H9 (cell line): ENCODE data around the gene SLC35F3. TPM values are rescaled to one million over a fixed set of nuclear protein-coding genes. Genes with fewer than 3 reads are reported as not detected.

Source experiments
- DNase-seq: peaks from one replicate; pipeline ENCODE4 v3.0.0-alpha.2; 2017
- H2AFZ ChIP-seq: one replicate; pipeline ENCODE4 v1.6.1; 2013; ENCODE audit warnings: mild to moderate bottlenecking, low read length, control low read depth, moderate library complexity
- H2AK5ac ChIP-seq: 2 replicates; pipeline ENCODE4 v1.6.1; 2013; ENCODE audit warnings: low read length, control low read depth, mixed read lengths; ENCODE audit not compliant: insufficient read length
- H2BK120ac ChIP-seq: one replicate; pipeline ENCODE4 v1.6.1; 2013; ENCODE audit warnings: low read depth, mild to moderate bottlenecking, low read length, control low read depth, inconsistent platforms; ENCODE audit not compliant: poor library complexity, severe bottlenecking
- H2BK12ac ChIP-seq: 2 replicates; pipeline ENCODE4 v1.6.1; 2013; ENCODE audit warnings: low read length, control low read depth, mixed read lengths, low read depth; ENCODE audit not compliant: insufficient read length
- H2BK15ac ChIP-seq: 2 replicates; pipeline ENCODE4 v1.6.1; 2013; ENCODE audit warnings: low read depth, low read length, control low read depth
- H2BK20ac ChIP-seq: one replicate; pipeline ENCODE4 v1.6.1; 2013; ENCODE audit warnings: low read depth, mild to moderate bottlenecking, low read length, control low read depth, inconsistent platforms; ENCODE audit not compliant: poor library complexity, severe bottlenecking
- H2BK5ac ChIP-seq: 2 replicates; pipeline ENCODE4 v1.6.1; 2013; ENCODE audit warnings: low read length, control low read depth, mixed read lengths; ENCODE audit not compliant: insufficient read length
- H3K14ac ChIP-seq: 2 replicates; pipeline ENCODE4 v1.6.1; 2013; ENCODE audit warnings: low read length, control low read depth; ENCODE audit not compliant: insufficient read depth
- H3K18ac ChIP-seq: 2 replicates; pipeline ENCODE4 v1.6.1; 2013; ENCODE audit warnings: low read depth, mild to moderate bottlenecking, mixed read lengths, low read length, control low read depth; ENCODE audit not compliant: insufficient read length
- H3K23ac ChIP-seq: 2 replicates; pipeline ENCODE4 v1.6.1; 2013; ENCODE audit warnings: low read length, control low read depth, mixed read lengths, low read depth; ENCODE audit not compliant: insufficient read length
- H3K23me2 ChIP-seq: 2 replicates; pipeline ENCODE4 v1.6.1; 2013; ENCODE audit warnings: low read depth, mild to moderate bottlenecking, mixed read lengths, low read length, control low read depth; ENCODE audit not compliant: insufficient read length, poor library complexity, severe bottlenecking
- H3K27ac ChIP-seq: 2 replicates; pipeline ENCODE4 v1.5.1; 2013; ENCODE audit warnings: low read length, control low read depth, mixed read lengths, low read depth; ENCODE audit not compliant: insufficient read length
- H3K27me3 ChIP-seq: 2 replicates; pipeline ENCODE4 v1.6.1; 2013; ENCODE audit warnings: low read length, control low read depth, inconsistent platforms; ENCODE audit not compliant: insufficient read depth
- H3K4ac ChIP-seq: 2 replicates; pipeline ENCODE4 v1.6.1; 2013; ENCODE audit warnings: low read depth, mild to moderate bottlenecking, control low read depth, inconsistent platforms, low read length, moderate library complexity
- H3K4me1 ChIP-seq: 2 replicates; pipeline ENCODE4 v1.6.1; 2013; ENCODE audit warnings: low read length, control low read depth, inconsistent platforms; ENCODE audit not compliant: insufficient read depth
- H3K4me2 ChIP-seq: 2 replicates; pipeline ENCODE4 v1.6.1; 2013; ENCODE audit warnings: low read length, control low read depth, mixed read lengths; ENCODE audit not compliant: insufficient read length, insufficient read depth
- H3K56ac ChIP-seq: 2 replicates; pipeline ENCODE4 v1.6.1; 2013; ENCODE audit warnings: low read depth, mild to moderate bottlenecking, mixed read lengths, low read length, control low read depth; ENCODE audit not compliant: insufficient read length
- H3K79me1 ChIP-seq: 2 replicates; pipeline ENCODE4 v1.6.1; 2013; ENCODE audit warnings: low read depth, mild to moderate bottlenecking, moderate library complexity, low read length, control low read depth, inconsistent platforms; ENCODE audit not compliant: insufficient read depth, poor library complexity, severe bottlenecking
- H3K79me2 ChIP-seq: 2 replicates; pipeline ENCODE4 v1.6.1; 2013; ENCODE audit warnings: low read length, control low read depth, inconsistent platforms; ENCODE audit not compliant: insufficient read depth
- H3K9ac ChIP-seq: 2 replicates; pipeline ENCODE4 v1.6.1; 2013; ENCODE audit warnings: low read length, control low read depth, mixed read lengths; ENCODE audit not compliant: insufficient read length; ENCODE audit errors: extremely low read depth
- H3K9me3 ChIP-seq: one replicate; pipeline ENCODE4 v1.6.1; 2013; ENCODE audit warnings: low read depth, low read length, inconsistent platforms; ENCODE audit not compliant: control insufficient read depth
- H3T11ph ChIP-seq: one replicate; pipeline ENCODE4 v1.6.1; 2013; ENCODE audit warnings: mild to moderate bottlenecking, low read length, control low read depth, inconsistent platforms
- H4K20me1 ChIP-seq: one replicate; pipeline ENCODE4 v1.6.1; 2013; ENCODE audit not compliant: control insufficient read depth, insufficient read length, insufficient read depth
- H4K5ac ChIP-seq: 2 replicates; pipeline ENCODE4 v1.6.1; 2013; ENCODE audit warnings: low read depth, mild to moderate bottlenecking, mixed read lengths, low read length, control low read depth; ENCODE audit not compliant: insufficient read length
- H4K8ac ChIP-seq: replicated peaks from 2 replicates; pipeline ENCODE4 v1.6.1; 2013; ENCODE audit warnings: low read length, control low read depth, mixed read lengths, low read depth; ENCODE audit not compliant: insufficient read length
- H4K91ac ChIP-seq: 2 replicates; pipeline ENCODE4 v1.6.1; 2013; ENCODE audit warnings: low read depth, mild to moderate bottlenecking, moderate library complexity, mixed read lengths, low read length, control low read depth; ENCODE audit not compliant: insufficient read length
- H3K27ac Mint-ChIP-seq, 3 experiments: 2 replicates in 2 of 3; 3 replicates in 1 of 3; pipeline ENCODE4 v1.8.0; 2020 to 2021; ENCODE audit warnings: mixed read lengths in 3 of 3, mild to moderate bottlenecking in 1 of 3, moderate library complexity in 1 of 3
- H3K27me3 Mint-ChIP-seq: 2 replicates; pipeline ENCODE4 v1.8.0; 2021; ENCODE audit warnings: low read depth, mild to moderate bottlenecking, moderate library complexity, mixed read lengths
- H3K36me3 Mint-ChIP-seq, 3 experiments: 2 replicates in 2 of 3; 3 replicates in 1 of 3; pipeline ENCODE4 v1.8.0; 2020 to 2021; ENCODE audit warnings: low read depth in 3 of 3, mixed read lengths in 3 of 3; ENCODE audit not compliant: insufficient read depth in 1 of 3
- H3K4me1 Mint-ChIP-seq, 2 experiments: 2 replicates each; pipeline ENCODE4 v1.8.0; 2020; ENCODE audit warnings: mixed read lengths in 2 of 2
- H3K4me3 Mint-ChIP-seq, 2 experiments: 2 replicates in 1 of 2; 3 replicates in 1 of 2; pipeline ENCODE4 v1.8.0; 2020 to 2021; ENCODE audit warnings: mild to moderate bottlenecking in 2 of 2, mixed read lengths in 2 of 2, moderate library complexity in 1 of 2
- H3K9me3 Mint-ChIP-seq, 2 experiments: 2 replicates in 1 of 2; 3 replicates in 1 of 2; pipeline ENCODE4 v1.8.0; 2020; ENCODE audit warnings: mild to moderate bottlenecking in 2 of 2, mixed read lengths in 2 of 2, moderate library complexity in 1 of 2
- whole genome bisulfite sequencing: extraction: QIAGEN DNeasy Blood & Tissue Kit; methylation state at CpG from one replicate; pipeline ENCODE4 v1.1.7; 2013; ENCODE audit warnings: missing lambda C conversion rate, low lambda C conversion rate, mixed read lengths; ENCODE audit not compliant: insufficient read length; ENCODE audit errors: extremely low coverage; 5-methylcytosine and 5-hydroxymethylcytosine counted together
- total RNA-seq: library from RNA; stranded (reverse); gene quantifications from 2 replicates; pipeline ENCODE4 v1.2.1, GENCODE V29; 2021
- TF ChIP-seq, protein P1 (sequence below): fragments of 200-600 bp; sonication (generic); conservative IDR thresholded peaks from 3 replicates; pipeline ENCODE4 v1.8.0; 2021; ENCODE audit warnings: antibody characterized with exemption, mild to moderate bottlenecking

SLC35F3 gene
- total RNA-seq, 1 experiment from 2014 or later, result 0.81 TPM

DNA sequence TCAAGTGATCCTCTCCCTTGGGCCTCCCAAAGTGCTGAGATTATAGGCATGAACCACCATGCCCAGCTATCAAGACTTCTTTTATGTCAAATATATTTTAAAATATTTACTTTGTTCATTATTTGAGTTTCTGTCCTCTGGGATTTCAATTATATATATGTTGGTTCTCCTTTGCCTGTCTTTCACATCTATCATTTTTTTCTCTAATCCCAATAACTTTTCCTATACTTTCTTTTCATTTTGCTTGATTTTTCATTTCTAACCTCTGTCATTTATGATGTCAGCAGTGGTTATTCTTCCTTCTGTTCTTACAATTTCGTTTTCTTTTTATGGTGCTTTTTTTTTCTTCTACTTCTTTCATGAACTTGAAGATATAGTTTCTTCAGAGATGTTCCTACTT, 47.3 kb downstream of the SLC35F3 start:
- H2BK5ac ChIP-seq, result no peak overlapping the region

More for the DNA sequence above, 47.3 kb downstream of the SLC35F3 start:
- no CpG with 5 or more reads among the region's 1 CpG for WGBS
- H3T11ph ChIP-seq, result no peak overlapping the region
- H3K23ac ChIP-seq, result no peak overlapping the region
- H3K27ac Mint-ChIP-seq, result no peak overlapping the region
- no peak overlapping the region for H2BK12ac ChIP-seq
- no peak overlapping the region for H3K14ac ChIP-seq
- H2BK120ac ChIP-seq, result no peak overlapping the region
- H3K4me3 Mint-ChIP-seq, result no peak overlapping the region
- no peak overlapping the region for H4K8ac ChIP-seq
- DNase-seq, result no peak
- H4K91ac ChIP-seq, result no peak overlapping the region
- peaks cover 2% of the 10 kb centered on the region; the same call in 1 of the 2 replicates for H3K4me1 ChIP-seq
- H3K27me3 ChIP-seq, result no peaks in the 10 kb centered on the region
- H3K79me1 ChIP-seq, result no peaks in the 10 kb centered on the region
- no peak overlapping the region for H2BK20ac ChIP-seq
- H4K5ac ChIP-seq, result no peak overlapping the region
- H4K20me1 ChIP-seq, result no peaks in the 10 kb centered on the region
- no peak overlapping the region for H2BK15ac ChIP-seq
- peaks cover 46% of the 10 kb centered on the region for H3K27me3 Mint-ChIP-seq
- peaks cover 8 to 10% of the 10 kb centered on the region in 2 experiments for H3K4me1 Mint-ChIP-seq
- no peak overlapping the region for H2AK5ac ChIP-seq
- H3K56ac ChIP-seq, result no peak overlapping the region
- no peaks in the 10 kb centered on the region for H3K79me2 ChIP-seq
- H3K9ac ChIP-seq, result no peak overlapping the region
- no peak overlapping the region for H2AFZ ChIP-seq
- no peak overlapping the region for H3K4ac ChIP-seq
- TF ChIP-seq, protein P1, sequence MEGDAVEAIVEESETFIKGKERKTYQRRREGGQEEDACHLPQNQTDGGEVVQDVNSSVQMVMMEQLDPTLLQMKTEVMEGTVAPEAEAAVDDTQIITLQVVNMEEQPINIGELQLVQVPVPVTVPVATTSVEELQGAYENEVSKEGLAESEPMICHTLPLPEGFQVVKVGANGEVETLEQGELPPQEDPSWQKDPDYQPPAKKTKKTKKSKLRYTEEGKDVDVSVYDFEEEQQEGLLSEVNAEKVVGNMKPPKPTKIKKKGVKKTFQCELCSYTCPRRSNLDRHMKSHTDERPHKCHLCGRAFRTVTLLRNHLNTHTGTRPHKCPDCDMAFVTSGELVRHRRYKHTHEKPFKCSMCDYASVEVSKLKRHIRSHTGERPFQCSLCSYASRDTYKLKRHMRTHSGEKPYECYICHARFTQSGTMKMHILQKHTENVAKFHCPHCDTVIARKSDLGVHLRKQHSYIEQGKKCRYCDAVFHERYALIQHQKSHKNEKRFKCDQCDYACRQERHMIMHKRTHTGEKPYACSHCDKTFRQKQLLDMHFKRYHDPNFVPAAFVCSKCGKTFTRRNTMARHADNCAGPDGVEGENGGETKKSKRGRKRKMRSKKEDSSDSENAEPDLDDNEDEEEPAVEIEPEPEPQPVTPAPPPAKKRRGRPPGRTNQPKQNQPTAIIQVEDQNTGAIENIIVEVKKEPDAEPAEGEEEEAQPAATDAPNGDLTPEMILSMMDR, result no peak
- peaks cover 6% of the 10 kb centered on the region for H3K9me3 ChIP-seq
- peaks cover 14 to 16% of the 10 kb centered on the region in 2 experiments for H3K9me3 Mint-ChIP-seq
- no peak overlapping the region for H3K4me2 ChIP-seq
- H3K18ac ChIP-seq, result no peak overlapping the region
- no peak overlapping the region for H3K27ac ChIP-seq
- H3K23me2 ChIP-seq, result no peaks in the 10 kb centered on the region
- peaks cover 0 to 13% (median 10%) of the 10 kb centered on the region in 3 experiments; a peak in 5 of 7 replicates for H3K36me3 Mint-ChIP-seq
